CD14-positive monocyte (primary cell): ENCODE data around the gene TMEM92. TPM values are rescaled to one million over a fixed set of nuclear protein-coding genes. Genes with fewer than 3 reads are reported as not detected.

Experiments
- DNase-seq, 3 donors: peaks; one replicate each; pipeline ENCODE4 v3.0.0-alpha.2; 2011 to 2022
- H2AFZ ChIP-seq: 2 replicates; pipeline ENCODE4 v1.6.0; 2012; ENCODE audit warnings: mild to moderate bottlenecking, low read depth, low read length, inconsistent platforms; ENCODE audit not compliant: insufficient read depth, poor library complexity, severe bottlenecking
- H3K27ac ChIP-seq, 2 donors: 1 replicate in 1 of 2; 2 replicates in 1 of 2; pipeline ENCODE4 v1.5.1; 2012 to 2013; ENCODE audit warnings: low read length in 2 of 2, control low read depth in 1 of 2, inconsistent platforms in 1 of 2, low read depth in 1 of 2, mild to moderate bottlenecking in 1 of 2
- H3K27me3 ChIP-seq, 2 donors: one replicate each; pipeline versions ENCODE4 v1.6.0 to v1.6.1; 2011 to 2013; ENCODE audit warnings: low read length in 2 of 2; ENCODE audit not compliant: control insufficient read depth in 2 of 2, insufficient read depth in 2 of 2
- H3K36me3 ChIP-seq, 2 donors: replicated peaks in 1 of 2; 1 replicate in 1 of 2; 2 replicates in 1 of 2; pipeline versions ENCODE4 v1.5.1 to v1.6.1; 2012 to 2013; ENCODE audit warnings: low read length in 2 of 2, control low read depth in 1 of 2, inconsistent platforms in 1 of 2, mild to moderate bottlenecking in 1 of 2; ENCODE audit not compliant: insufficient read depth in 2 of 2, control insufficient read depth in 1 of 2
- H3K4me1 ChIP-seq, 2 donors: 1 replicate in 1 of 2; 2 replicates in 1 of 2; pipeline versions ENCODE4 v1.5.1 to v1.6.1; 2012 to 2013; ENCODE audit warnings: low read length in 2 of 2, control low read depth in 1 of 2, inconsistent platforms in 1 of 2, mild to moderate bottlenecking in 1 of 2, moderate library complexity in 1 of 2; ENCODE audit not compliant: insufficient read depth in 2 of 2, control insufficient read depth in 1 of 2
- H3K4me2 ChIP-seq: replicated peaks from 2 replicates; pipeline ENCODE3; 2012; ENCODE audit warnings: low read length, moderate library complexity, mild to moderate bottlenecking; ENCODE audit not compliant: poor library complexity, severe bottlenecking; ENCODE audit errors: extremely low read depth
- H3K4me3 ChIP-seq, 3 experiments: fragments of 200-600 bp in 1 of 3; sonication (generic) in 1 of 3; replicated peaks in 1 of 3; 1 replicate in 2 of 3; 2 replicates in 1 of 3; pipeline ENCODE4 v1.5.1; 2011 to 2013; ENCODE audit warnings: low read length in 3 of 3, mild to moderate bottlenecking in 3 of 3, control low read depth in 2 of 3, low read depth in 2 of 3, inconsistent platforms in 1 of 3, moderate library complexity in 1 of 3
- H3K79me2 ChIP-seq: 2 replicates; pipeline ENCODE4 v1.6.0; 2012; ENCODE audit warnings: mild to moderate bottlenecking, control low read depth, inconsistent platforms, low read length, moderate library complexity; ENCODE audit not compliant: insufficient read depth
- H3K9ac ChIP-seq: 2 replicates; pipeline ENCODE4 v1.6.0; 2017; ENCODE audit warnings: low read length, mild to moderate bottlenecking; ENCODE audit not compliant: insufficient read depth, poor library complexity, severe bottlenecking
- H3K9me3 ChIP-seq, 2 donors: replicated peaks in 1 of 2; 1 replicate in 1 of 2; 2 replicates in 1 of 2; pipeline versions ENCODE4 v1.5.1 to v1.6.1; 2012 to 2013; ENCODE audit warnings: low read length in 2 of 2, control low read depth in 1 of 2; ENCODE audit not compliant: control insufficient read depth in 1 of 2, insufficient read depth in 1 of 2
- H4K20me1 ChIP-seq: 2 replicates; pipeline ENCODE4 v1.6.0; 2012; ENCODE audit warnings: mild to moderate bottlenecking, low read length, control low read depth, moderate library complexity; ENCODE audit not compliant: insufficient read depth
- H3K27ac Mint-ChIP-seq, 7 donors: one replicate each; pipeline ENCODE4 v1.8.0; 2020; ENCODE audit warnings: mild to moderate bottlenecking in 7 of 7, mixed read lengths in 7 of 7, moderate library complexity in 6 of 7, inconsistent platforms in 2 of 7
- H3K27me3 Mint-ChIP-seq, 3 donors: one replicate each; pipeline ENCODE4 v1.8.0; 2021 to 2022; ENCODE audit warnings: low read depth in 3 of 3, mild to moderate bottlenecking in 3 of 3, mixed read lengths in 3 of 3, moderate library complexity in 3 of 3, inconsistent platforms in 1 of 3
- H3K36me3 Mint-ChIP-seq, 2 donors: one replicate each; pipeline ENCODE4 v1.8.0; 2020; ENCODE audit warnings: mixed read lengths in 2 of 2, inconsistent platforms in 1 of 2, mild to moderate bottlenecking in 1 of 2
- H3K4me1 Mint-ChIP-seq: one replicate; pipeline ENCODE4 v1.8.0; 2020; ENCODE audit warnings: mild to moderate bottlenecking, mixed read lengths
- H3K4me3 Mint-ChIP-seq, 2 donors: one replicate each; pipeline ENCODE4 v1.8.0; 2020; ENCODE audit warnings: mild to moderate bottlenecking in 2 of 2, mixed read lengths in 2 of 2, moderate library complexity in 1 of 2
- H3K9me3 Mint-ChIP-seq, 7 donors: one replicate each; pipeline ENCODE4 v1.8.0; 2020 to 2022; ENCODE audit warnings: mixed read lengths in 7 of 7, mild to moderate bottlenecking in 6 of 7, moderate library complexity in 6 of 7, inconsistent platforms in 2 of 7
- CTCF ChIP-seq: fragments of 200-600 bp; IDR thresholded peaks from one replicate; pipeline ENCODE4 v1.8.0; 2022; ENCODE audit warnings: antibody characterized with exemption, mild to moderate bottlenecking
- WGBS: methylation state at CpG from one replicate; pipeline ENCODE4 v1.1.5; 2013; ENCODE audit warnings: missing lambda C conversion rate; ENCODE audit not compliant: insufficient coverage; 5-methylcytosine and 5-hydroxymethylcytosine counted together
- intact Hi-C, 2 donors: fragments of 100-400 bp; cut with micrococcal nuclease; formaldehyde crosslinking; loops; one replicate each; pipeline versions ENCODE4 v1.15.0 to v1.15.1; 2023
- polyA plus RNA-seq, 3 donors: library from polyadenylated mRNA; depleted of rRNA in 1 of 3; unstranded in 2 of 3; stranded (reverse) in 1 of 3; fragments of 300-500 nt in 2 of 3; fragments of >200 nt in 1 of 3; fragmentation: Illumina TruSeq in 2 of 3; gene quantifications; 1 replicate in 2 of 3; 2 replicates in 1 of 3; pipeline ENCODE4 v1.2.3, GENCODE V29; 2012 to 2021

Gene TMEM92
- polyA plus RNA-seq, 3 donors, result not detected

- peaks cover 3 to 7% (median 6%) of the 10 kb centered on the region in 3 donors for H3K27me3 Mint-ChIP-seq
Observed at GRCh38 chr17:50317121-50317520, 42.9 kb downstream of the TMEM92 start.

GRCh38 chr17:50318501-50319285 lies 44.4 kb downstream of the TMEM92 start:
- 96% methylated on average over 5 of the region's 10 CpGs for WGBS
- peaks cover 2 to 3% (median 2%) of the 10 kb centered on the region in 3 donors for H3K27me3 Mint-ChIP-seq

More at GRCh38 chr17:50317121-50317520, 42.9 kb downstream of the TMEM92 start:
- no peak for TF ChIP-seq CTCF
- WGBS, result 100% methylated on average over 2 of the region's 2 CpGs
- H4K20me1 ChIP-seq, result no peaks in the 10 kb centered on the region
- no peaks in the 10 kb centered on the region for H3K36me3 Mint-ChIP-seq
- H3K9me3 ChIP-seq, result no peaks in the 10 kb centered on the region
- H3K4me3 ChIP-seq, result no peak overlapping the region
- H3K4me1 ChIP-seq, result no peaks in the 10 kb centered on the region
- no peak overlapping the region for H3K4me3 Mint-ChIP-seq
- H3K27ac ChIP-seq, result no peak overlapping the region
- H3K9ac ChIP-seq, result no peak overlapping the region
- H3K4me1 Mint-ChIP-seq, result no peaks in the 10 kb centered on the region
- intact Hi-C loops, result no loop called here
- no peak overlapping the region for H3K4me2 ChIP-seq
- H3K79me2 ChIP-seq, result no peaks in the 10 kb centered on the region
- DNase-seq, result no peak
- no peaks in the 10 kb centered on the region for H3K36me3 ChIP-seq
- no peak overlapping the region for H3K27ac Mint-ChIP-seq
- H3K27me3 ChIP-seq, result no peaks in the 10 kb centered on the region
- H3K9me3 Mint-ChIP-seq, result no peaks in the 10 kb centered on the region
- H2AFZ ChIP-seq, result no peak overlapping the region

More at GRCh38 chr17:50318501-50319285, 44.4 kb downstream of the TMEM92 start:
- no peaks in the 10 kb centered on the region for H3K4me1 Mint-ChIP-seq
- H3K9ac ChIP-seq, result no peak overlapping the region
- H4K20me1 ChIP-seq, result no peaks in the 10 kb centered on the region
- intact Hi-C loops, result no loop called here
- no peaks in the 10 kb centered on the region for H3K36me3 ChIP-seq
- no peaks in the 10 kb centered on the region for H3K4me1 ChIP-seq
- H3K4me3 Mint-ChIP-seq, result no peak overlapping the region
- no peaks in the 10 kb centered on the region for H3K27me3 ChIP-seq
- DNase-seq, result no peak
- no peak overlapping the region for H2AFZ ChIP-seq
- no peak for TF ChIP-seq CTCF
- no peak overlapping the region for H3K4me3 ChIP-seq
- H3K4me2 ChIP-seq, result no peak overlapping the region
- no peaks in the 10 kb centered on the region for H3K9me3 ChIP-seq
- no peak overlapping the region for H3K27ac ChIP-seq
- H3K27ac Mint-ChIP-seq, result no peak overlapping the region
- H3K79me2 ChIP-seq, result no peaks in the 10 kb centered on the region
- no peaks in the 10 kb centered on the region for H3K36me3 Mint-ChIP-seq
- no peaks in the 10 kb centered on the region for H3K9me3 Mint-ChIP-seq
